HEK293 (cell line): Measurements from ENCODE around the gene SEPTIN3.

ENCODE experiments used
- CTCF ChIA-PET: fragments of 350-600 bp; formaldehyde crosslinking; extraction: SDS; loops from one replicate; lab custom pipeline; 2021; ENCODE audit warnings: antibody characterized with exemption; lab: Yijun Ruan, JAX
- POLR2A ChIA-PET: fragments of 300-600 bp; formaldehyde crosslinking; extraction: SDS; loops from one replicate; lab custom pipeline; 2020; ENCODE audit warnings: antibody characterized with exemption, inconsistent platforms; lab: Yijun Ruan, JAX
- H3K27ac ChIP-seq: fragments of 200-500 bp; sonication (Bioruptor generic); 2 replicates; pipeline ENCODE4 v1.5.1; 2014; ENCODE audit warnings: low read depth, low read length, control low read depth, inconsistent platforms; ENCODE audit errors: extremely low read depth
- H3K36me3 ChIP-seq, 2 experiments: fragments of 200-500 bp in 1 of 2; sonication (Bioruptor generic) in 1 of 2; 1 replicate in 1 of 2; 2 replicates in 1 of 2; pipeline ENCODE4 v1.5.1; 2014 to 2017; ENCODE audit warnings: inconsistent platforms in 2 of 2, low read length in 2 of 2; ENCODE audit not compliant: control insufficient read depth in 2 of 2, insufficient read depth in 1 of 2
- H3K4me1 ChIP-seq: fragments of 200-500 bp; sonication (Bioruptor generic); 2 replicates; pipeline ENCODE4 v1.5.1; 2014; ENCODE audit warnings: mild to moderate bottlenecking, low read length, inconsistent platforms; ENCODE audit not compliant: control insufficient read depth, insufficient read depth
- H3K4me3 ChIP-seq: 2 replicates; pipeline ENCODE4 v1.5.1; 2011; ENCODE audit warnings: low read depth, mild to moderate bottlenecking, control low read depth, low read length, moderate library complexity
- H3K9me3 ChIP-seq: fragments of 200-500 bp; sonication (Bioruptor generic); 2 replicates; pipeline ENCODE4 v1.5.1; 2014; ENCODE audit warnings: low read depth, low read length, inconsistent platforms; ENCODE audit not compliant: control insufficient read depth, insufficient read depth
- MYNN ChIP-seq: fragments of 450-650 bp; formaldehyde crosslinking; IDR thresholded peaks from 2 replicates; pipeline ENCODE4 v1.5.1; 2016; ENCODE audit warnings: missing biosample characterization, missing genetic modification characterization, borderline replicate concordance
- PBX3 ChIP-seq: sonication (generic); formaldehyde crosslinking; IDR thresholded peaks from 2 replicates; pipeline ENCODE4 v1.8.1; 2022; ENCODE audit warnings: mild to moderate bottlenecking, moderate library complexity, missing genetic modification reagents
- ZBTB17 ChIP-seq: fragments of 450-650 bp; formaldehyde crosslinking; IDR thresholded peaks from 2 replicates; pipeline ENCODE4 v1.5.1; 2016; ENCODE audit warnings: missing biosample characterization, missing genetic modification characterization
- ZBTB26 ChIP-seq: fragments of 450-650 bp; formaldehyde crosslinking; optimal IDR thresholded peaks from 2 replicates; pipeline ENCODE3; 2016; ENCODE audit warnings: missing biosample characterization, mild to moderate bottlenecking, missing genetic modification characterization
- ZBTB48 ChIP-seq: fragments of 450-650 bp; formaldehyde crosslinking; IDR thresholded peaks from 2 replicates; pipeline ENCODE4 v1.5.1; 2016; ENCODE audit warnings: missing biosample characterization, missing genetic modification characterization
- ZBTB7A ChIP-seq: fragments of 450-650 bp; formaldehyde crosslinking; IDR thresholded peaks from 2 replicates; pipeline ENCODE4 v1.5.1; 2016; ENCODE audit warnings: low read depth, missing biosample characterization, missing genetic modification characterization
- ZFP3 ChIP-seq: fragments of 450-650 bp; formaldehyde crosslinking; IDR thresholded peaks from 2 replicates; pipeline ENCODE4 v1.5.1; 2016; ENCODE audit warnings: low read depth, missing biosample characterization, missing genetic modification characterization
- ZIC2 ChIP-seq: fragments of 450-650 bp; formaldehyde crosslinking; IDR thresholded peaks from 2 replicates; pipeline ENCODE4 v1.5.1; 2016; ENCODE audit warnings: missing biosample characterization, missing genetic modification characterization
- ZNF146 ChIP-seq: fragments of 450-650 bp; formaldehyde crosslinking; IDR thresholded peaks from 2 replicates; pipeline ENCODE4 v1.5.1; 2016; ENCODE audit warnings: missing biosample characterization, missing genetic modification characterization
- ZNF223 ChIP-seq: fragments of 450-650 bp; formaldehyde crosslinking; IDR thresholded peaks from 2 replicates; pipeline ENCODE4 v1.5.1; 2016; ENCODE audit warnings: missing biosample characterization, missing genetic modification characterization
- ZNF24 ChIP-seq: fragments of 450-650 bp; formaldehyde crosslinking; IDR thresholded peaks from 2 replicates; pipeline ENCODE4 v1.5.1; 2016; ENCODE audit warnings: missing biosample characterization, missing genetic modification characterization
- ZNF292 ChIP-seq: fragments of 450-650 bp; formaldehyde crosslinking; IDR thresholded peaks from 2 replicates; pipeline ENCODE4 v1.5.1; 2016; ENCODE audit warnings: low read depth, missing biosample characterization, missing genetic modification characterization, borderline replicate concordance
- ZNF398 ChIP-seq: fragments of 450-650 bp; formaldehyde crosslinking; IDR thresholded peaks from 2 replicates; pipeline ENCODE4 v1.5.1; 2017; ENCODE audit warnings: missing biosample characterization, missing genetic modification characterization
- ZNF571 ChIP-seq: fragments of 450-650 bp; formaldehyde crosslinking; IDR thresholded peaks from 2 replicates; pipeline ENCODE4 v1.5.0; 2017; ENCODE audit warnings: missing biosample characterization, missing genetic modification characterization
- ZNF623 ChIP-seq: fragments of 450-650 bp; formaldehyde crosslinking; IDR thresholded peaks from 2 replicates; pipeline ENCODE4 v1.5.1; 2016; ENCODE audit warnings: missing biosample characterization, missing genetic modification characterization
- ZNF626 ChIP-seq: fragments of 450-650 bp; sonication (Bioruptor Pico); formaldehyde crosslinking; IDR thresholded peaks from 2 replicates; pipeline ENCODE4 v1.5.1; 2018; ENCODE audit warnings: missing biosample characterization, missing genetic modification characterization, inconsistent platforms
- ZNF660 ChIP-seq: fragments of 450-650 bp; IDR thresholded peaks from 2 replicates; pipeline ENCODE4 v1.5.1; 2018; ENCODE audit warnings: missing biosample characterization, mild to moderate bottlenecking, missing genetic modification characterization
- ZNF664 ChIP-seq: fragments of 450-650 bp; formaldehyde crosslinking; IDR thresholded peaks from 2 replicates; pipeline ENCODE4 v1.5.1; 2016; ENCODE audit warnings: missing biosample characterization, missing genetic modification characterization
- ZNF747 ChIP-seq: fragments of 450-650 bp; formaldehyde crosslinking; IDR thresholded peaks from 2 replicates; pipeline ENCODE4 v1.5.1; 2016; ENCODE audit warnings: missing biosample characterization, missing genetic modification characterization
- ZNF76 ChIP-seq: fragments of 450-650 bp; formaldehyde crosslinking; IDR thresholded peaks from 2 replicates; pipeline ENCODE4; 2016; ENCODE audit warnings: low read depth, missing biosample characterization, missing genetic modification characterization, borderline replicate concordance
- ZNF777 ChIP-seq: fragments of 450-650 bp; formaldehyde crosslinking; IDR thresholded peaks from 2 replicates; pipeline ENCODE4 v1.5.1; 2017; ENCODE audit warnings: missing biosample characterization, missing genetic modification characterization, borderline replicate concordance
- ZNF837 ChIP-seq: fragments of 450-650 bp; formaldehyde crosslinking; IDR thresholded peaks from 2 replicates; pipeline ENCODE4 v1.5.1; 2016; ENCODE audit warnings: missing biosample characterization, missing genetic modification characterization

SEPTIN3 gene

GRCh38 chr22:41957941-41958556 lies 11.2 kb upstream of the SEPTIN3 start (continued):
- no peak for TF ChIP-seq ZNF76
- peak; percentile 48 for TF ChIP-seq ZNF398
- no peak for TF ChIP-seq ZNF146
- peak; percentile 26; the same call in 1 of the 2 replicates for TF ChIP-seq ZNF623
- no peak for TF ChIP-seq ZBTB26
- no peak for TF ChIP-seq ZNF660 (tag by site-specific recombination)

GRCh38 chr22:41963453-41964111 lies 5.7 kb upstream of the SEPTIN3 start:
- TF ChIP-seq ZFP3 (tag by site-specific recombination) = peak; percentile 67
- no peak for TF ChIP-seq ZNF837
- no peak for TF ChIP-seq ZIC2 (tag by site-specific recombination)
- no peak for TF ChIP-seq ZNF747 (tag by site-specific recombination)
- TF ChIP-seq, all 188 proteins: peak for 1
- Histone ChIP-seq H3K36me3 (no peaks in the 10 kb centered on the region), H3K27ac (no peak overlapping the region), H3K4me1 (peaks cover 15% of the 10 kb centered on the region), H3K9me3 (no peaks in the 10 kb centered on the region), H3K4me3 (no peak overlapping the region)
- CTCF ChIA-PET = interaction anchor here (1.6 kb wide), 1 partner anchor 23 kb away, joined by 6 read pairs; no protein-coding TSS in a partner anchor
- POLR2A ChIA-PET = interaction anchor here (0.9 to 1.5 kb wide), 2 partner anchors 17 kb away, joined by 5 to 6 read pairs; partner anchors contain the start of gene CENPM

GRCh38 chr22:41964112-41964491 lies 5.1 kb upstream of the SEPTIN3 start:
- Histone ChIP-seq H3K4me3 (no peak overlapping the region), H3K36me3 (no peaks in the 10 kb centered on the region), H3K9me3 (no peaks in the 10 kb centered on the region), H3K27ac (no peak overlapping the region), H3K4me1 (peaks cover 21% of the 10 kb centered on the region)
- CTCF ChIA-PET = interaction anchor here (0.7 to 1.6 kb wide), 3 partner anchors 13 to 149 kb away, joined by 3 to 6 read pairs (median 4); no protein-coding TSS in a partner anchor
- TF ChIP-seq ZNF292 (tag by site-specific recombination) = no peak
- no peak for TF ChIP-seq ZNF223 (tag by site-specific recombination)
- TF ChIP-seq ZNF664 (tag by site-specific recombination) = no peak
- no peak for TF ChIP-seq ZNF777
- TF ChIP-seq ZFP3 (tag by site-specific recombination) = no peak
- TF ChIP-seq ZNF571 (tag by site-specific recombination) = no peak
- no peak for TF ChIP-seq ZNF24 (tag by site-specific recombination)
- TF ChIP-seq ZBTB7A (tag by site-specific recombination) = no peak
- no peak for TF ChIP-seq ZNF626
- TF ChIP-seq PBX3 (CRISPR knock-in tag) = no peak
- no peak for TF ChIP-seq MYNN
- TF ChIP-seq ZBTB48 (tag by site-specific recombination) = no peak
- no peak for TF ChIP-seq ZBTB17 (tag by site-specific recombination)
- POLR2A ChIA-PET = interaction anchor here (1.5 kb wide), 1 partner anchor 17 kb away, joined by 6 read pairs; the partner anchor contains the start of gene CENPM
